ENCODE measurements around the gene RIBC1.
A peak's percentile ranks its signal among the peaks of the same experiment; 100 is the strongest.

Gene RIBC1

GRCh38 chrX:53435997-53436396 lies 13.3 kb downstream of the RIBC1 start:
- Histone ChIP-seq H2AK5ac (ENCODE audit: low read length) (no peak overlapping the region), H4K8ac (ENCODE audit: low read depth, low read length) (no peak overlapping the region), H3K27ac (ENCODE audit: low read depth, low read length) (no peak overlapping the region), H4K91ac (ENCODE audit: low read depth, low read length) (no peak overlapping the region), H3K4me3 (ENCODE audit: low read depth, low read length) (no peak overlapping the region), H3K9ac (ENCODE audit: low read length) (no peak overlapping the region), H3K4me2 (ENCODE audit: low read length) (no peak overlapping the region), H3K9me3 (ENCODE audit: insufficient read depth, low read depth, low read length) (no peaks in the 10 kb centered on the region), H3K23ac (ENCODE audit: low read length) (no peak overlapping the region), H3K4ac (ENCODE audit: low read depth, low read length) (no peak overlapping the region), H2BK12ac (ENCODE audit: low read length) (no peak overlapping the region), H3K14ac (ENCODE audit: low read length) (no peak overlapping the region), H3K18ac (ENCODE audit: low read length) (no peak overlapping the region), H3K27me3 (ENCODE audit: insufficient read depth, low read length) (no peaks in the 10 kb centered on the region), H2BK5ac (ENCODE audit: low read depth, low read length, poor library complexity) (no peak overlapping the region), H2AFZ (ENCODE audit: insufficient read depth, low read length, poor library complexity) (no peak overlapping the region), H3K79me2 (ENCODE audit: control insufficient read depth, insufficient read depth, low read length, poor library complexity) (peaks cover 4% of the 10 kb centered on the region), H3K36me3 (ENCODE audit: control insufficient read depth in 1 of 2, insufficient read depth in 2 of 2, low read length in 2 of 2) (peaks cover 10 to 12% of the 10 kb centered on the region in 2 experiments), H4K12ac (ENCODE audit: low read depth, low read length) (no peak overlapping the region), H3K79me1 (ENCODE audit: low read length) (no peaks in the 10 kb centered on the region), H2BK120ac (ENCODE audit: insufficient read depth, low read length, poor library complexity) (no peak overlapping the region), H3K4me1 (ENCODE audit: control insufficient read depth in 1 of 2, insufficient read depth in 2 of 2, low read length in 2 of 2) (peaks cover 5 to 6% of the 10 kb centered on the region in 2 experiments)
- WGBS (ENCODE audit: extremely low coverage, insufficient coverage, insufficient read length) = no CpG with 5 or more reads among the region's 4 CpGs
- peak; percentile 50 to 90 for DNase-seq

GRCh38 chrX:53437206-53437605 lies 14.5 kb downstream of the RIBC1 start:
- H3K27me3 ChIP-seq (ENCODE audit: insufficient read depth, low read length) = no peaks in the 10 kb centered on the region
- H3K4me2 ChIP-seq (ENCODE audit: low read length) = no peak overlapping the region
- no peak overlapping the region for H2BK5ac ChIP-seq (ENCODE audit: low read depth, low read length, poor library complexity)
- no peak overlapping the region for H3K27ac ChIP-seq (ENCODE audit: low read depth, low read length)
- no peak overlapping the region for H3K18ac ChIP-seq (ENCODE audit: low read length)
- no peak overlapping the region for H3K23ac ChIP-seq (ENCODE audit: low read length)
- no peak overlapping the region for H2AK5ac ChIP-seq (ENCODE audit: low read length)
- no peak overlapping the region for H3K9ac ChIP-seq (ENCODE audit: low read length)
- no peak overlapping the region for H2BK12ac ChIP-seq (ENCODE audit: low read length)
- no peak overlapping the region for H4K12ac ChIP-seq (ENCODE audit: low read depth, low read length)
- peaks cover 0 to under 1% of the 10 kb centered on the region in 2 experiments for H3K36me3 ChIP-seq (ENCODE audit: control insufficient read depth in 1 of 2, insufficient read depth in 2 of 2, low read length in 2 of 2)
- no peaks in the 10 kb centered on the region for H3K79me1 ChIP-seq (ENCODE audit: low read length)
- no peak overlapping the region for H2BK120ac ChIP-seq (ENCODE audit: insufficient read depth, low read length, poor library complexity)
- no peak overlapping the region for H4K91ac ChIP-seq (ENCODE audit: low read depth, low read length)
- no peak overlapping the region for H3K14ac ChIP-seq (ENCODE audit: low read length)
- H3K9me3 ChIP-seq (ENCODE audit: insufficient read depth, low read depth, low read length) = no peaks in the 10 kb centered on the region
- no peak overlapping the region for H2AFZ ChIP-seq (ENCODE audit: insufficient read depth, low read length, poor library complexity)
- H3K4ac ChIP-seq (ENCODE audit: low read depth, low read length) = no peak overlapping the region
- peaks cover 6 to 9% of the 10 kb centered on the region in 2 experiments for H3K4me1 ChIP-seq (ENCODE audit: control insufficient read depth in 1 of 2, insufficient read depth in 2 of 2, low read length in 2 of 2)
- H3K79me2 ChIP-seq (ENCODE audit: control insufficient read depth, insufficient read depth, low read length, poor library complexity) = peaks cover 4% of the 10 kb centered on the region
- H4K8ac ChIP-seq (ENCODE audit: low read depth, low read length) = no peak overlapping the region
- DNase-seq = no peak
- no peak overlapping the region for H3K4me3 ChIP-seq (ENCODE audit: low read depth, low read length)
- no CpG with 5 or more reads among the region's 2 CpGs for WGBS (ENCODE audit: extremely low coverage, insufficient coverage, insufficient read length)

- no peaks in the 10 kb centered on the region for H3K27me3 ChIP-seq (ENCODE audit: insufficient read depth, low read length)
- H2AFZ ChIP-seq (ENCODE audit: insufficient read depth, low read length, poor library complexity) = no peak overlapping the region
- no peak overlapping the region for H2AK5ac ChIP-seq (ENCODE audit: low read length)
- no peak overlapping the region for H2BK12ac ChIP-seq (ENCODE audit: low read length)
- no peak overlapping the region for H3K4ac ChIP-seq (ENCODE audit: low read depth, low read length)
- H3K4me1 ChIP-seq (ENCODE audit: control insufficient read depth in 1 of 2, insufficient read depth in 2 of 2, low read length in 2 of 2) = peaks cover 6 to 8% of the 10 kb centered on the region in 2 experiments
- H3K27ac ChIP-seq (ENCODE audit: low read depth, low read length) = no peak overlapping the region
- no peak overlapping the region for H4K8ac ChIP-seq (ENCODE audit: low read depth, low read length)
- H3K23ac ChIP-seq (ENCODE audit: low read length) = no peak overlapping the region
- no peak overlapping the region for H3K9ac ChIP-seq (ENCODE audit: low read length)
- no peaks in the 10 kb centered on the region for H3K36me3 ChIP-seq (ENCODE audit: control insufficient read depth in 1 of 2, insufficient read depth in 2 of 2, low read length in 2 of 2)
- no peak for DNase-seq
- no peak overlapping the region for H2BK5ac ChIP-seq (ENCODE audit: low read depth, low read length, poor library complexity)
- H4K12ac ChIP-seq (ENCODE audit: low read depth, low read length) = no peak overlapping the region
- H3K14ac ChIP-seq (ENCODE audit: low read length) = no peak overlapping the region
- no peak overlapping the region for H3K18ac ChIP-seq (ENCODE audit: low read length)
- no peak overlapping the region for H4K91ac ChIP-seq (ENCODE audit: low read depth, low read length)
- no peaks in the 10 kb centered on the region for H3K9me3 ChIP-seq (ENCODE audit: insufficient read depth, low read depth, low read length)
- WGBS (ENCODE audit: extremely low coverage, insufficient coverage, insufficient read length) = no CpG with 5 or more reads among the region's 5 CpGs
- H3K4me2 ChIP-seq (ENCODE audit: low read length) = no peak overlapping the region
- H3K79me1 ChIP-seq (ENCODE audit: low read length) = no peaks in the 10 kb centered on the region
- peaks cover 4% of the 10 kb centered on the region for H3K79me2 ChIP-seq (ENCODE audit: control insufficient read depth, insufficient read depth, low read length, poor library complexity)
- H2BK120ac ChIP-seq (ENCODE audit: insufficient read depth, low read length, poor library complexity) = no peak overlapping the region
- no peak overlapping the region for H3K4me3 ChIP-seq (ENCODE audit: low read depth, low read length)
Measured at GRCh38 chrX:53438174-53438831, 15.6 kb downstream of the RIBC1 start.

GRCh38 chrX:53438832-53439230 lies 16.2 kb downstream of the RIBC1 start:
- H3K4ac ChIP-seq (ENCODE audit: low read depth, low read length) = no peak overlapping the region
- no peak overlapping the region for H3K18ac ChIP-seq (ENCODE audit: low read length)
- no peak overlapping the region for H2BK120ac ChIP-seq (ENCODE audit: insufficient read depth, low read length, poor library complexity)
- H2AK5ac ChIP-seq (ENCODE audit: low read length) = no peak overlapping the region
- H3K9ac ChIP-seq (ENCODE audit: low read length) = no peak overlapping the region
- no peak overlapping the region for H2BK12ac ChIP-seq (ENCODE audit: low read length)
- no peak overlapping the region for H3K4me2 ChIP-seq (ENCODE audit: low read length)
- H3K9me3 ChIP-seq (ENCODE audit: insufficient read depth, low read depth, low read length) = no peaks in the 10 kb centered on the region
- H4K8ac ChIP-seq (ENCODE audit: low read depth, low read length) = no peak overlapping the region
- no peak overlapping the region for H3K14ac ChIP-seq (ENCODE audit: low read length)
- H2BK5ac ChIP-seq (ENCODE audit: low read depth, low read length, poor library complexity) = no peak overlapping the region
- H3K27me3 ChIP-seq (ENCODE audit: insufficient read depth, low read length) = no peaks in the 10 kb centered on the region
- H3K79me1 ChIP-seq (ENCODE audit: low read length) = no peaks in the 10 kb centered on the region
- peaks cover 3% of the 10 kb centered on the region for H3K79me2 ChIP-seq (ENCODE audit: control insufficient read depth, insufficient read depth, low read length, poor library complexity)
- no CpG with 5 or more reads among the region's 1 CpG for WGBS (ENCODE audit: extremely low coverage, insufficient coverage, insufficient read length)
- H4K91ac ChIP-seq (ENCODE audit: low read depth, low read length) = no peak overlapping the region
- no peak overlapping the region for H3K27ac ChIP-seq (ENCODE audit: low read depth, low read length)
- no peak overlapping the region for H3K4me3 ChIP-seq (ENCODE audit: low read depth, low read length)
- no peak overlapping the region for H3K23ac ChIP-seq (ENCODE audit: low read length)
- H2AFZ ChIP-seq (ENCODE audit: insufficient read depth, low read length, poor library complexity) = no peak overlapping the region
- no peak for DNase-seq
- H3K36me3 ChIP-seq (ENCODE audit: control insufficient read depth in 1 of 2, insufficient read depth in 2 of 2, low read length in 2 of 2) = no peaks in the 10 kb centered on the region
- H3K4me1 ChIP-seq (ENCODE audit: control insufficient read depth in 1 of 2, insufficient read depth in 2 of 2, low read length in 2 of 2) = peaks cover 1 to 5% of the 10 kb centered on the region in 2 experiments
- no peak overlapping the region for H4K12ac ChIP-seq (ENCODE audit: low read depth, low read length)

All from trophoblast cell (in vitro differentiated cells and primary cell).